Measurements from ENCODE around the gene SIRT1. TPM values are rescaled to one million over a fixed set of nuclear protein-coding genes. Genes with fewer than 3 reads are reported as not detected.

SIRT1 gene
- total RNA-seq, 1 experiment from 2014 or later = 83.8 TPM

GRCh38 chr10:67925449-67926005 lies 41.1 kb downstream of the SIRT1 start:
- Mint-ChIP-seq H3K27me3 (ENCODE audit: low read depth) (no peaks in the 10 kb centered on the region), H3K36me3 (ENCODE audit: insufficient read depth in 1 of 3, low read depth in 3 of 3) (peaks cover 0 to 9% (median 7%) of the 10 kb centered on the region in 3 experiments; a peak in 5 of 7 replicates), H3K4me1 (no peaks in the 10 kb centered on the region; a peak in 1 of 4 replicates), H3K4me3 (no peak overlapping the region), H3K27ac (no peak overlapping the region; a peak in 1 of 7 replicates), H3K9me3 (no peaks in the 10 kb centered on the region)
- Histone ChIP-seq H2AFZ (ENCODE audit: low read length) (no peak overlapping the region), H3K4ac (ENCODE audit: low read depth, low read length) (no peak overlapping the region), H3K18ac (ENCODE audit: insufficient read length, low read depth, low read length) (no peak overlapping the region), H3K4me1 (ENCODE audit: insufficient read depth, low read length) (no peaks in the 10 kb centered on the region), H3K4me2 (ENCODE audit: insufficient read depth, insufficient read length, low read length) (no peak overlapping the region), H2BK120ac (ENCODE audit: low read depth, low read length, poor library complexity, severe bottlenecking) (no peak overlapping the region), H2BK12ac (ENCODE audit: insufficient read length, low read depth, low read length) (no peak overlapping the region), H3K79me2 (ENCODE audit: insufficient read depth, low read length) (no peaks in the 10 kb centered on the region), H2BK5ac (ENCODE audit: insufficient read length, low read length) (no peak overlapping the region), H4K20me1 (ENCODE audit: control insufficient read depth, insufficient read depth, insufficient read length) (no peaks in the 10 kb centered on the region), H3K9ac (ENCODE audit: extremely low read depth, insufficient read length, low read length) (no peak overlapping the region), H3T11ph (ENCODE audit: low read length) (no peak overlapping the region), H4K5ac (ENCODE audit: insufficient read length, low read depth, low read length) (no peak overlapping the region), H2AK5ac (ENCODE audit: insufficient read length, low read length) (no peak overlapping the region), H3K9me3 (ENCODE audit: control insufficient read depth, low read depth, low read length) (no peaks in the 10 kb centered on the region), H3K27ac (ENCODE audit: insufficient read length, low read depth, low read length) (no peak overlapping the region), H3K14ac (ENCODE audit: insufficient read depth, low read length) (no peak overlapping the region), H2BK15ac (ENCODE audit: low read depth, low read length) (no peak overlapping the region), H4K8ac (replicated peaks; ENCODE audit: insufficient read length, low read depth, low read length) (no peak overlapping the region), H3K23ac (ENCODE audit: insufficient read length, low read depth, low read length) (no peak overlapping the region), H3K27me3 (ENCODE audit: insufficient read depth, low read length) (no peaks in the 10 kb centered on the region), H3K79me1 (ENCODE audit: insufficient read depth, low read depth, low read length, poor library complexity, severe bottlenecking) (no peaks in the 10 kb centered on the region), H2BK20ac (ENCODE audit: low read depth, low read length, poor library complexity, severe bottlenecking) (no peak overlapping the region), H4K91ac (ENCODE audit: insufficient read length, low read depth, low read length) (no peak overlapping the region), H3K23me2 (ENCODE audit: insufficient read length, low read depth, low read length, poor library complexity, severe bottlenecking) (no peaks in the 10 kb centered on the region), H3K56ac (ENCODE audit: insufficient read length, low read depth, low read length) (no peak overlapping the region)
- WGBS (ENCODE audit: extremely low coverage, insufficient read length, low lambda C conversion rate) = no CpG with 5 or more reads among the region's 1 CpG
- TF ChIP-seq, protein P1, sequence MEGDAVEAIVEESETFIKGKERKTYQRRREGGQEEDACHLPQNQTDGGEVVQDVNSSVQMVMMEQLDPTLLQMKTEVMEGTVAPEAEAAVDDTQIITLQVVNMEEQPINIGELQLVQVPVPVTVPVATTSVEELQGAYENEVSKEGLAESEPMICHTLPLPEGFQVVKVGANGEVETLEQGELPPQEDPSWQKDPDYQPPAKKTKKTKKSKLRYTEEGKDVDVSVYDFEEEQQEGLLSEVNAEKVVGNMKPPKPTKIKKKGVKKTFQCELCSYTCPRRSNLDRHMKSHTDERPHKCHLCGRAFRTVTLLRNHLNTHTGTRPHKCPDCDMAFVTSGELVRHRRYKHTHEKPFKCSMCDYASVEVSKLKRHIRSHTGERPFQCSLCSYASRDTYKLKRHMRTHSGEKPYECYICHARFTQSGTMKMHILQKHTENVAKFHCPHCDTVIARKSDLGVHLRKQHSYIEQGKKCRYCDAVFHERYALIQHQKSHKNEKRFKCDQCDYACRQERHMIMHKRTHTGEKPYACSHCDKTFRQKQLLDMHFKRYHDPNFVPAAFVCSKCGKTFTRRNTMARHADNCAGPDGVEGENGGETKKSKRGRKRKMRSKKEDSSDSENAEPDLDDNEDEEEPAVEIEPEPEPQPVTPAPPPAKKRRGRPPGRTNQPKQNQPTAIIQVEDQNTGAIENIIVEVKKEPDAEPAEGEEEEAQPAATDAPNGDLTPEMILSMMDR (conservative IDR thresholded peaks at IDR 0.05) = no peak
- no peak for DNase-seq
